GM04504 (cell line): Measurements from ENCODE around the gene SULF2.

Source experiments
- DNase-seq: peaks from one replicate; pipeline ENCODE4 v3.0.0-alpha.2; 2012; ENCODE audit warnings: low read depth

SULF2 gene

GRCh38 chr20:47667531-47668312, 117.6 kb downstream of the SULF2 start:
- DNase-seq: no peak

- no peak for DNase-seq
These were observed 118.2 kb downstream of the SULF2 start for GRCh38 chr20:47667086-47667485.

- DNase-seq: no peak
These were observed 119.0 kb downstream of the SULF2 start for GRCh38 chr20:47666304-47666703.

GRCh38 chr20:47665221-47665991, 119.9 kb downstream of the SULF2 start:
- no peak for DNase-seq

GRCh38 chr20:47664744-47665143, 120.5 kb downstream of the SULF2 start:
- no peak for DNase-seq

GRCh38 chr20:47664068-47664437, 121.2 kb downstream of the SULF2 start:
- no peak for DNase-seq

- peak; percentile 52 for DNase-seq
These were observed 121.8 kb downstream of the SULF2 start for GRCh38 chr20:47663354-47664067.

- no peak for DNase-seq
These were observed 122.6 kb downstream of the SULF2 start for GRCh38 chr20:47662483-47663353.

GRCh38 chr20:47661714-47662113, 123.6 kb downstream of the SULF2 start:
- DNase-seq: no peak

- no peak for DNase-seq
These were observed 124.1 kb downstream of the SULF2 start for GRCh38 chr20:47660983-47661700.

- no peak for DNase-seq
These were observed 124.7 kb downstream of the SULF2 start for GRCh38 chr20:47660602-47660905.

GRCh38 chr20:47659904-47660601, 125.2 kb downstream of the SULF2 start:
- DNase-seq: no peak

GRCh38 chr20:47656318-47656717, 129.0 kb downstream of the SULF2 start:
- DNase-seq: no peak

- DNase-seq: no peak
These were observed 129.6 kb downstream of the SULF2 start for GRCh38 chr20:47655635-47656034.

GRCh38 chr20:47654370-47654769, 130.9 kb downstream of the SULF2 start:
- DNase-seq: no peak

GRCh38 chr20:47653869-47654268, 131.4 kb downstream of the SULF2 start:
- no peak for DNase-seq

GRCh38 chr20:47652794-47653193, 132.5 kb downstream of the SULF2 start:
- DNase-seq: no peak

- DNase-seq: no peak
These were observed 133.0 kb downstream of the SULF2 start for GRCh38 chr20:47652301-47652700.

GRCh38 chr20:47648943-47649342, 136.3 kb downstream of the SULF2 start:
- no peak for DNase-seq

GRCh38 chr20:47647994-47648393, 137.3 kb downstream of the SULF2 start:
- DNase-seq: no peak

GRCh38 chr20:47645632-47646031, 139.6 kb downstream of the SULF2 start:
- DNase-seq: no peak
